ENCODE data around the gene SRSF4.

- TF ChIP-seq EZH2 (IDR thresholded peaks at IDR 0.05; ENCODE audit: borderline replicate concordance, low read length) (no peak), CTCF (conservative IDR thresholded peaks at IDR 0.05 in 1 of 2, IDR thresholded peaks at IDR 0.05 in 1 of 2; ENCODE audit: extremely low read depth in 1 of 2, insufficient read depth in 1 of 2, low read depth in 1 of 2, low read length in 2 of 2) (no peak)
Observed at GRCh38 chr1:29134695-29135028, 47.0 kb downstream of the SRSF4 start.

Data from mammary epithelial cell (primary cell).